Embryonic facial prominence (tissue), 1 donor: ENCODE data around the gene CUX1.
"Not testable (repeated sequence)": the region's sequence is repeated elsewhere in the genome, so short reads cannot be mapped to it uniquely, and the experiment has no call there.

Source experiments
- DNase-seq: peaks from one replicate; pipeline ENCODE4 v3.0.0-alpha.2; 2016; ENCODE audit errors: extremely low spot score

CUX1 gene

GRCh38 chr7:102330666-102331460 lies 513.4 kb downstream of the CUX1 start:
- not testable (repeated sequence) for DNase-seq
